WTC11 (cell line): ENCODE results near the gene FGF16. TPM values are rescaled to one million over a fixed set of nuclear protein-coding genes. Genes with fewer than 3 reads are reported as not detected.

ENCODE experiments used
- ATAC-seq: fragments of 200-7000 bp; cut with Tn5 transposase; 2 replicates; pipeline ENCODE4 v1.10.0; 2021; ENCODE audit warnings: mild to moderate bottlenecking, moderate library complexity
- CTCF ChIA-PET: fragments of 300-600 bp; sonication (Branson Sonifier 250); formaldehyde crosslinking; loops from one replicate; lab custom pipeline; 2021; ENCODE audit warnings: antibody characterized with exemption; lab: Charles Lee
- POLR2A ChIA-PET: fragments of 350-600 bp; sonication (Branson Sonifier 250); formaldehyde crosslinking; loops from one replicate; lab custom pipeline; 2021; ENCODE audit warnings: antibody characterized with exemption; lab: Charles Lee
- DNase-seq: peaks from one replicate; pipeline ENCODE4 v3.0.0; 2021; ENCODE audit warnings: low spot score
- H3K27ac Mint-ChIP-seq: 2 replicates; pipeline ENCODE4 v1.8.0; 2021; ENCODE audit warnings: mixed read lengths
- H3K27me3 Mint-ChIP-seq: 2 replicates; pipeline ENCODE4 v1.8.0; 2021; ENCODE audit warnings: low read depth, mild to moderate bottlenecking, moderate library complexity, mixed read lengths
- H3K36me3 Mint-ChIP-seq: 2 replicates; pipeline ENCODE4 v1.8.0; 2021; ENCODE audit warnings: mixed read lengths
- H3K4me1 Mint-ChIP-seq: 2 replicates; pipeline ENCODE4 v1.8.0; 2022; ENCODE audit warnings: mixed read lengths
- H3K4me3 Mint-ChIP-seq: 2 replicates; pipeline ENCODE4 v1.8.0; 2021; ENCODE audit warnings: mild to moderate bottlenecking, moderate library complexity, mixed read lengths
- H3K9me3 Mint-ChIP-seq: 2 replicates; pipeline ENCODE4 v1.8.0; 2021; ENCODE audit warnings: mixed read lengths
- E2F5 ChIP-seq: sonication (generic); formaldehyde crosslinking; IDR thresholded peaks from 2 replicates; pipeline ENCODE4 v1.8.1; 2022; ENCODE audit warnings: mild to moderate bottlenecking, moderate library complexity, missing genetic modification reagents
- ETV6 ChIP-seq: sonication (generic); formaldehyde crosslinking; IDR thresholded peaks from 2 replicates; pipeline ENCODE4 v1.8.1; 2022; ENCODE audit warnings: mild to moderate bottlenecking, missing genetic modification reagents
- FOXJ3 ChIP-seq: sonication (generic); formaldehyde crosslinking; IDR thresholded peaks from 2 replicates; pipeline ENCODE4 v1.9.0; 2021; ENCODE audit warnings: missing genetic modification reagents, mild to moderate bottlenecking, borderline replicate concordance
- FOXK1 ChIP-seq: sonication (generic); formaldehyde crosslinking; IDR thresholded peaks from 2 replicates; pipeline ENCODE4 v1.8.0; 2022; ENCODE audit warnings: mild to moderate bottlenecking, moderate library complexity, missing genetic modification reagents
- FOXP1 ChIP-seq: sonication (generic); formaldehyde crosslinking; IDR thresholded peaks from 2 replicates; pipeline ENCODE4 v1.8.0; 2022; ENCODE audit warnings: missing genetic modification reagents, mild to moderate bottlenecking, moderate library complexity, borderline replicate concordance
- FOXP4 ChIP-seq: sonication (generic); formaldehyde crosslinking; IDR thresholded peaks from 2 replicates; pipeline ENCODE4 v1.8.0; 2022; ENCODE audit warnings: mild to moderate bottlenecking, missing genetic modification reagents
- GRHL2 ChIP-seq: fragments of 250-450 bp; sonication (Bioruptor Pico); IDR thresholded peaks from 2 replicates; pipeline ENCODE4 v1.8.0; 2022; ENCODE audit warnings: mild to moderate bottlenecking, moderate library complexity; ENCODE audit not compliant: insufficient replicate concordance, severe bottlenecking
- MXD4 ChIP-seq: fragments of 250-450 bp; sonication (Bioruptor Pico); IDR thresholded peaks from 2 replicates; pipeline ENCODE4 v1.8.0; 2021; ENCODE audit warnings: mild to moderate bottlenecking, moderate library complexity, borderline replicate concordance
- NFATC4 ChIP-seq: fragments of 250-450 bp; sonication (Bioruptor Pico); IDR thresholded peaks from 2 replicates; pipeline ENCODE4 v1.9.0; 2021; ENCODE audit warnings: mild to moderate bottlenecking
- NFE2L1 ChIP-seq: sonication (generic); formaldehyde crosslinking; IDR thresholded peaks from 2 replicates; pipeline ENCODE4 v1.8.1; 2023; ENCODE audit warnings: missing genetic modification reagents
- PRDM15 ChIP-seq: sonication (generic); formaldehyde crosslinking; IDR thresholded peaks from 2 replicates; pipeline ENCODE4 v1.8.0; 2022; ENCODE audit warnings: missing genetic modification reagents
- SMAD4 ChIP-seq: sonication (generic); formaldehyde crosslinking; IDR thresholded peaks from 2 replicates; pipeline ENCODE4 v1.8.0; 2022; ENCODE audit warnings: mild to moderate bottlenecking, missing genetic modification reagents
- STAT6 ChIP-seq: sonication (generic); formaldehyde crosslinking; conservative IDR thresholded peaks from 2 replicates; pipeline ENCODE4 v1.8.1; 2023; ENCODE audit warnings: mild to moderate bottlenecking, low read depth, missing genetic modification reagents, moderate library complexity
- TEAD1 ChIP-seq: sonication (generic); formaldehyde crosslinking; IDR thresholded peaks from 2 replicates; pipeline ENCODE4 v1.8.0; 2022; ENCODE audit warnings: mild to moderate bottlenecking, missing genetic modification reagents
- ZNF219 ChIP-seq: sonication (generic); formaldehyde crosslinking; IDR thresholded peaks from 2 replicates; pipeline ENCODE4 v1.8.0; 2023; ENCODE audit warnings: missing genetic modification reagents, mild to moderate bottlenecking, borderline replicate concordance
- ZNF512 ChIP-seq: sonication (generic); formaldehyde crosslinking; IDR thresholded peaks from 2 replicates; pipeline ENCODE4 v1.8.1; 2022; ENCODE audit warnings: missing genetic modification reagents, borderline replicate concordance
- total RNA-seq: library from RNA; stranded (reverse); gene quantifications from 3 replicates; pipeline ENCODE4 v1.2.3, GENCODE V29; 2021
- TF ChIP-seq, protein P1 (sequence below): sonication (generic); formaldehyde crosslinking; IDR thresholded peaks from 2 replicates; pipeline ENCODE4 v1.8.1; 2023; ENCODE audit warnings: mild to moderate bottlenecking, missing genetic modification reagents, moderate library complexity
- TF ChIP-seq, protein P2 (sequence below): sonication (generic); formaldehyde crosslinking; IDR thresholded peaks from 2 replicates; pipeline ENCODE4 v1.8.1; 2022; ENCODE audit warnings: mild to moderate bottlenecking, missing genetic modification reagents, moderate library complexity, borderline replicate concordance

Gene FGF16
- total RNA-seq, 1 experiment from 2014 or later: 1.6 TPM

- no peak for TF ChIP-seq FOXP4 (CRISPR knock-in tag)
- no peak for TF ChIP-seq FOXJ3
- no peak for TF ChIP-seq E2F5 (CRISPR knock-in tag)
- no peak for TF ChIP-seq ZNF219 (CRISPR knock-in tag)
- TF ChIP-seq ETV6: no peak
- TF ChIP-seq NFATC4: no peak
- no peak for TF ChIP-seq GRHL2 (CRISPR knock-in tag)
- no peak for TF ChIP-seq MXD4
Measured at GRCh38 chrX:77441479-77441878, 5.7 kb upstream of the FGF16 start (continued).

DNA sequence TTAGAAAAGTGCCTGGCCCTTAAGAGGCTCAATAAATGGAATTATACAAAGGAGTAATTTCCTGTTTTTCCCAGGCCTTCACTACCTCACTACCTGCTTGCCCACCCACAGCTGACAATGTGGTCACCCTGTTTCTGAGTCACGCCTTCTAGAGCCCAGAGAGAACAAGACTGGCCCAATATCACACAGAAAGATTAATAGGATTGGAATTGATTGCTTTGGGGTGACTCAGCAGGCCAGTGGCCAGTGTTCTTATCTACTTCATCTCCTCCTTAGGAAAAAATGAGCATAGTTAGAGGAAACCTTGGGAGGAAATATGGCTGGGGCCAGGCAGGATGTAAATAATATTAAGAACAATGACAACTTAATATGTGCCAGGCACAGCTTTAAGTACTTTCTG lies 4.5 kb upstream of the FGF16 start:
- peaks cover 13% of the 10 kb centered on the region for H3K27me3 Mint-ChIP-seq
- CTCF ChIA-PET: no interaction called here
- no peak for TF ChIP-seq FOXP1 (CRISPR knock-in tag)
- no peak for TF ChIP-seq STAT6 (CRISPR knock-in tag)
- no peak for TF ChIP-seq PRDM15
- TF ChIP-seq NFE2L1 (CRISPR knock-in tag): no peak
- TF ChIP-seq, protein P1, sequence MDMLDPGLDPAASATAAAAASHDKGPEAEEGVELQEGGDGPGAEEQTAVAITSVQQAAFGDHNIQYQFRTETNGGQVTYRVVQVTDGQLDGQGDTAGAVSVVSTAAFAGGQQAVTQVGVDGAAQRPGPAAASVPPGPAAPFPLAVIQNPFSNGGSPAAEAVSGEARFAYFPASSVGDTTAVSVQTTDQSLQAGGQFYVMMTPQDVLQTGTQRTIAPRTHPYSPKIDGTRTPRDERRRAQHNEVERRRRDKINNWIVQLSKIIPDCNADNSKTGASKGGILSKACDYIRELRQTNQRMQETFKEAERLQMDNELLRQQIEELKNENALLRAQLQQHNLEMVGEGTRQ: no peak
- TF ChIP-seq, protein P2, sequence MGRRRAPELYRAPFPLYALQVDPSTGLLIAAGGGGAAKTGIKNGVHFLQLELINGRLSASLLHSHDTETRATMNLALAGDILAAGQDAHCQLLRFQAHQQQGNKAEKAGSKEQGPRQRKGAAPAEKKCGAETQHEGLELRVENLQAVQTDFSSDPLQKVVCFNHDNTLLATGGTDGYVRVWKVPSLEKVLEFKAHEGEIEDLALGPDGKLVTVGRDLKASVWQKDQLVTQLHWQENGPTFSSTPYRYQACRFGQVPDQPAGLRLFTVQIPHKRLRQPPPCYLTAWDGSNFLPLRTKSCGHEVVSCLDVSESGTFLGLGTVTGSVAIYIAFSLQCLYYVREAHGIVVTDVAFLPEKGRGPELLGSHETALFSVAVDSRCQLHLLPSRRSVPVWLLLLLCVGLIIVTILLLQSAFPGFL (CRISPR knock-in tag): no peak
- no peak for TF ChIP-seq TEAD1 (CRISPR knock-in tag)
- no peak for TF ChIP-seq SMAD4 (CRISPR knock-in tag)
- TF ChIP-seq FOXK1 (CRISPR knock-in tag): no peak
- TF ChIP-seq ZNF512 (CRISPR knock-in tag): no peak
- TF ChIP-seq NFATC4: no peak
- H3K9me3 Mint-ChIP-seq: 0 out of 2 replicates have a peak, but pooled peaks cover 4% of the 10 kb centered on the region
- peaks cover 2% of the 10 kb centered on the region; the same call in 1 of the 2 replicates for H3K36me3 Mint-ChIP-seq
- DNase-seq: no peak
- POLR2A ChIA-PET: no interaction called here
- H3K4me3 Mint-ChIP-seq: no peak overlapping the region
- ATAC-seq: no peak
- H3K4me1 Mint-ChIP-seq: peaks cover 32% of the 10 kb centered on the region
- no peak overlapping the region for H3K27ac Mint-ChIP-seq
